Gastrocnemius medialis (tissue), 4 donors: ENCODE data around the gene ATRAID. TPM values are rescaled to one million over a fixed set of nuclear protein-coding genes. Genes with fewer than 3 reads are reported as not detected.

Source experiments
- ATAC-seq, 2 donors: fragments of 150-250 bp; one replicate each; pipeline ENCODE4 v1.9.1; 2016
- DNase-seq, 2 donors: peaks; one replicate each; pipeline ENCODE4 v3.0.0-alpha.2; 2019
- H3K27ac ChIP-seq, 4 donors: fragments of 200-600 bp; sonication (generic); 1 replicate in 1 of 4; 2 replicates in 3 of 4; pipeline ENCODE4 v1.5.1; 2016 to 2018; ENCODE audit warnings: mild to moderate bottlenecking in 2 of 4, moderate library complexity in 1 of 4
- H3K27me3 ChIP-seq, 3 donors: fragments of 200-600 bp; sonication (generic) in 2 of 3; 1 replicate in 1 of 3; 2 replicates in 2 of 3; pipeline versions ENCODE4 v1.5.1 to v1.6.0; 2016 to 2019; ENCODE audit warnings: mild to moderate bottlenecking in 1 of 3, moderate library complexity in 1 of 3
- H3K36me3 ChIP-seq, 2 donors: fragments of 200-600 bp; sonication (generic) in 1 of 2; one replicate each; pipeline ENCODE4 v1.5.1; 2017 to 2018
- H3K4me1 ChIP-seq, 2 donors: fragments of 200-600 bp; sonication (generic) in 1 of 2; one replicate each; pipeline ENCODE4 v1.5.1; 2016 to 2017; ENCODE audit warnings: mild to moderate bottlenecking in 2 of 2
- H3K4me3 ChIP-seq, 4 donors: fragments of 200-600 bp; sonication (generic) in 3 of 4; 1 replicate in 1 of 4; 2 replicates in 3 of 4; pipeline ENCODE4 v1.5.1; 2016 to 2019; ENCODE audit warnings: mild to moderate bottlenecking in 2 of 4
- H3K9me3 ChIP-seq, 3 donors: fragments of 200-600 bp; sonication (generic) in 2 of 3; 1 replicate in 1 of 3; 2 replicates in 2 of 3; pipeline ENCODE4 v1.5.1; 2016 to 2019
- CTCF ChIP-seq, 5 experiments: fragments of 450-650 bp in 3 of 5; fragments of 200-600 bp in 2 of 5; sonication (generic) in 2 of 5; IDR thresholded peaks in 4 of 5; conservative IDR thresholded peaks in 1 of 5; 1 replicate in 4 of 5; 2 replicates in 1 of 5; pipeline ENCODE4 v1.5.1; 2016 to 2019; ENCODE audit warnings: antibody characterized with exemption in 5 of 5, mild to moderate bottlenecking in 3 of 5, moderate library complexity in 3 of 5
- POLR2A ChIP-seq, 2 donors: fragments of 450-650 bp; IDR thresholded peaks; one replicate each; pipeline ENCODE4 v1.6.1; 2017; ENCODE audit warnings: antibody characterized with exemption in 2 of 2, mild to moderate bottlenecking in 2 of 2, moderate library complexity in 2 of 2
- in situ Hi-C, 4 donors: fragments of 200-750 bp; cut with MboI; loops; one replicate each; pipeline versions ENCODE4 v1.15.0 to v1.8.0; 2017; ENCODE audit warnings: low sequenced_read_pairs in 4 of 4
- intact Hi-C: fragments of 100-400 bp; cut with DNase I; formaldehyde crosslinking; loops from one replicate; pipeline ENCODE4 v1.15.1; 2023; ENCODE audit warnings: low total_unique reads
- total RNA-seq, 4 donors: library from RNA; depleted of rRNA; stranded (reverse); fragments of >200 nt; gene quantifications; one replicate each; pipeline versions ENCODE4 v1.1.0 to v1.2.3, GENCODE V29; 2016

The ATRAID gene
- total RNA-seq, 4 donors from 2014 or later = 131 to 203 (median 171) TPM

GRCh38 chr2:27217173-27218121, 5.6 kb downstream of the ATRAID start, which contains the start of gene CAD:
TSS of gene CAD (plus strand) at chr2:27217369. CDS start at chr2:27217552, 183 bp downstream.
- TF ChIP-seq POLR2A (IDR thresholded peaks at IDR 0.05) (no peak), CTCF (IDR thresholded peaks at IDR 0.05 in 4 of 5, conservative IDR thresholded peaks at IDR 0.05 in 1 of 5) (peak in 4 of 5 experiments; percentile 10 to 34 (median 31))
- Histone ChIP-seq H3K4me1 (peaks cover 11 to 21% of the 10 kb centered on the region in 2 donors), H3K9me3 (no peaks in the 10 kb centered on the region), H3K36me3 (peaks cover 0 to 47% of the 10 kb centered on the region in 2 donors), H3K27me3 (no peaks in the 10 kb centered on the region), H3K27ac (peak within 1 kb of the TSS; percentile 73 to 77 (median 74)), H3K4me3 (peak within 1 kb of the TSS; percentile 57 to 65 (median 63))
- intact Hi-C loops (loop anchor here (10.0 kb wide), 1 partner anchor 267 kb away; the partner anchor contains the start of gene IFT172), in situ Hi-C loops (loop anchor here in 1 of 4 donors (25.0 kb wide), 1 partner anchor 255 kb away; the partner anchor contains the start of gene MAPRE3)
- ATAC-seq (peak; percentile 63), DNase-seq (peak; percentile 72 to 76)

- no peaks in the 10 kb centered on the region for H3K27me3 ChIP-seq
- ATAC-seq (no peak), DNase-seq (no peak)
- peaks cover 3 to 13% of the 10 kb centered on the region in 2 donors for H3K4me1 ChIP-seq
- in situ Hi-C loops (loop anchor here in 1 of 4 donors (25.0 kb wide), 1 partner anchor 256 kb away; the partner anchor contains the start of gene MAPRE3), intact Hi-C loops (loop anchor here (10.0 kb wide), 1 partner anchor 266 kb away; the partner anchor contains the start of gene IFT172)
- H3K4me3 ChIP-seq = no peak overlapping the region
- no peak overlapping the region for H3K27ac ChIP-seq
- peaks cover 0 to 57% of the 10 kb centered on the region in 2 donors for H3K36me3 ChIP-seq
- H3K9me3 ChIP-seq = no peaks in the 10 kb centered on the region
- no peak for TF ChIP-seq CTCF (IDR thresholded peaks at IDR 0.05 in 4 of 5, conservative IDR thresholded peaks at IDR 0.05 in 1 of 5)
- no peak for TF ChIP-seq POLR2A (IDR thresholded peaks at IDR 0.05)
Observed at GRCh38 chr2:27218614-27219013, 6.8 kb downstream of the ATRAID start.

- in situ Hi-C loops = loop anchor here in 1 of 4 donors (25.0 kb wide), 1 partner anchor 257 kb away; the partner anchor contains the start of gene MAPRE3
- DNase-seq (no peak), ATAC-seq (no peak)
- H3K27me3 ChIP-seq = no peaks in the 10 kb centered on the region
- H3K9me3 ChIP-seq = no peaks in the 10 kb centered on the region
- TF ChIP-seq POLR2A (IDR thresholded peaks at IDR 0.05) (no peak), CTCF (IDR thresholded peaks at IDR 0.05 in 4 of 5, conservative IDR thresholded peaks at IDR 0.05 in 1 of 5) (no peak)
- no peak overlapping the region for H3K4me3 ChIP-seq
- intact Hi-C loops = loop anchor here (10.0 kb wide), 1 partner anchor 266 kb away; the partner anchor contains the start of gene IFT172
- peaks cover 3 to 8% of the 10 kb centered on the region in 2 donors for H3K4me1 ChIP-seq
- no peak overlapping the region for H3K27ac ChIP-seq
- peaks cover 0 to 61% of the 10 kb centered on the region in 2 donors for H3K36me3 ChIP-seq
Observed at GRCh38 chr2:27219091-27219490, 7.2 kb downstream of the ATRAID start.

GRCh38 chr2:27220091-27220490, 8.2 kb downstream of the ATRAID start:
- Histone ChIP-seq H3K27me3 (no peaks in the 10 kb centered on the region), H3K27ac (no peak overlapping the region), H3K4me1 (peaks cover 3 to 8% of the 10 kb centered on the region in 2 donors), H3K4me3 (no peak overlapping the region), H3K9me3 (no peaks in the 10 kb centered on the region), H3K36me3 (peaks cover 0 to 65% of the 10 kb centered on the region in 2 donors)
- ATAC-seq = no peak
- in situ Hi-C loops (loop anchor here in 1 of 4 donors (25.0 kb wide), 1 partner anchor 258 kb away; the partner anchor contains the start of gene MAPRE3), intact Hi-C loops (no loop called here)
- TF ChIP-seq CTCF (IDR thresholded peaks at IDR 0.05 in 4 of 5, conservative IDR thresholded peaks at IDR 0.05 in 1 of 5) (no peak), POLR2A (IDR thresholded peaks at IDR 0.05) (no peak)
- DNase-seq = no peak
